ENCODE measurements around the gene PNKP. TPM values are rescaled to one million over a fixed set of nuclear protein-coding genes. Genes with fewer than 3 reads are reported as not detected.
A peak's percentile ranks its signal among the peaks of the same experiment; 100 is the strongest.

PNKP gene
- polyA plus RNA-seq, 1 donor from 2014 or later, result 43.1 TPM

GRCh38 chr19:49889687-49890348 lies 22.4 kb upstream of the PNKP start:
- no peaks in the 10 kb centered on the region for H3F3A ChIP-seq (ENCODE audit: insufficient read depth, low read length, poor library complexity, severe bottlenecking)
- no peak overlapping the region for H3K27ac ChIP-seq (ENCODE audit: low read length)
- H3K27me3 ChIP-seq (ENCODE audit: insufficient read depth, low read depth, low read length), result peaks cover 8% of the 10 kb centered on the region
- H3K36me3 ChIP-seq (ENCODE audit: insufficient read depth, low read length), result no peaks in the 10 kb centered on the region
- peak overlapping the region; percentile 56 for H3K4me3 ChIP-seq (ENCODE audit: low read length)
- H3K9me3 ChIP-seq (ENCODE audit: low read length), result no peaks in the 10 kb centered on the region
- no peaks in the 10 kb centered on the region for H3K9me2 ChIP-seq (ENCODE audit: insufficient read depth, low read length)
- H4K20me1 ChIP-seq (ENCODE audit: insufficient read depth), result no peaks in the 10 kb centered on the region
- H3K4me2 ChIP-seq (ENCODE audit: low read length), result no peak overlapping the region
- TF ChIP-seq, protein P1, sequence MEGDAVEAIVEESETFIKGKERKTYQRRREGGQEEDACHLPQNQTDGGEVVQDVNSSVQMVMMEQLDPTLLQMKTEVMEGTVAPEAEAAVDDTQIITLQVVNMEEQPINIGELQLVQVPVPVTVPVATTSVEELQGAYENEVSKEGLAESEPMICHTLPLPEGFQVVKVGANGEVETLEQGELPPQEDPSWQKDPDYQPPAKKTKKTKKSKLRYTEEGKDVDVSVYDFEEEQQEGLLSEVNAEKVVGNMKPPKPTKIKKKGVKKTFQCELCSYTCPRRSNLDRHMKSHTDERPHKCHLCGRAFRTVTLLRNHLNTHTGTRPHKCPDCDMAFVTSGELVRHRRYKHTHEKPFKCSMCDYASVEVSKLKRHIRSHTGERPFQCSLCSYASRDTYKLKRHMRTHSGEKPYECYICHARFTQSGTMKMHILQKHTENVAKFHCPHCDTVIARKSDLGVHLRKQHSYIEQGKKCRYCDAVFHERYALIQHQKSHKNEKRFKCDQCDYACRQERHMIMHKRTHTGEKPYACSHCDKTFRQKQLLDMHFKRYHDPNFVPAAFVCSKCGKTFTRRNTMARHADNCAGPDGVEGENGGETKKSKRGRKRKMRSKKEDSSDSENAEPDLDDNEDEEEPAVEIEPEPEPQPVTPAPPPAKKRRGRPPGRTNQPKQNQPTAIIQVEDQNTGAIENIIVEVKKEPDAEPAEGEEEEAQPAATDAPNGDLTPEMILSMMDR (IDR thresholded peaks at IDR 0.05; ENCODE audit: poor library complexity, severe bottlenecking), result peak; percentile 67
- no peak for TF ChIP-seq POLR2AphosphoS5 (IDR thresholded peaks at IDR 0.05)
- TF ChIP-seq MXI1 (conservative IDR thresholded peaks at IDR 0.05; ENCODE audit: poor library complexity, severe bottlenecking), result peak; percentile 18
- peak; percentile 36 for TF ChIP-seq SMC3 (conservative IDR thresholded peaks at IDR 0.05; ENCODE audit: poor library complexity)
- no peak overlapping the region for H2AFZ ChIP-seq (ENCODE audit: low read depth, low read length)
- no peak overlapping the region for H3K9ac ChIP-seq (ENCODE audit: low read length)
- no peaks in the 10 kb centered on the region for H3K79me2 ChIP-seq (replicated peaks; ENCODE audit: insufficient read depth, low read length)

DNA sequence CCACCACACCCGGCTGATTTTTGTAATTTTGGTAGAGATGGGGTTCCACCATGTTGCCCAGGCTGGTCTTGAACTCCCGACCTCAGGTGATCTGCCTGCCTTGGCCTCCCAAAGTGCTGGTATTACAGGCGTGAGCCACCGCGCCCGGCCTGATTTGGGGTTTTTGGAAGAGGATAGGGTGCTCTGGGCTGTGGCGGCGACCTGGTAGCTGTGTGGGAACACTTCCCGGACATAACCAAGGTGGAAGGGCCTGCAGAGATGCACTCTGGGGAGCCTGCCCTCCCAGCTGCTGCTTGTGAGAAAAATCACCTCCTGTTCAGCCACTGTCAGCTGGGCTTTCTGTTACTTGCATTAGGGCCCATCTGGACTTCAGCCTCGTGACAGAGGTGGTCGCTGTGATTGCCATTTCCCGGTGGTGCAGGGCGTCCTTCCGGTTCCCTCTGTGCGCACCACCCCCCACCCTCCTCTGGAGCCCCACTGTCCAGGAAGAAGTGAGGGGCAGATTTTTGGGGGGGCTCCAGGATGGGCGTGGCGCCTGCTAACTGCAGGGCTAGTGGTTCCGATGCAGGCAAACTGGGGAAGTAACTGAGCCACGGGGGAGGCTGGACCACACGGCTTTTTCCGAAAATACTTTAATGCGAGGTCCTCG lies 21.8 kb upstream of the PNKP start:
- TF ChIP-seq EP300 (conservative IDR thresholded peaks at IDR 0.05; ENCODE audit: poor library complexity, severe bottlenecking) (no peak), TAF1 (IDR thresholded peaks at IDR 0.05; ENCODE audit: low read depth) (no peak), MXI1 (conservative IDR thresholded peaks at IDR 0.05; ENCODE audit: poor library complexity, severe bottlenecking) (no peak), RAD21 (conservative IDR thresholded peaks at IDR 0.05) (no peak), POLR2AphosphoS5 (IDR thresholded peaks at IDR 0.05) (no peak), EZH2 (IDR thresholded peaks at IDR 0.05; ENCODE audit: borderline replicate concordance, insufficient read depth, low read length, poor library complexity, severe bottlenecking) (no peak), REST (IDR thresholded peaks at IDR 0.05; ENCODE audit: borderline replicate concordance) (no peak), SMC3 (conservative IDR thresholded peaks at IDR 0.05; ENCODE audit: poor library complexity) (no peak)
- TF ChIP-seq, protein P1 (IDR thresholded peaks at IDR 0.05; ENCODE audit: poor library complexity, severe bottlenecking), result no peak
- Histone ChIP-seq H3K4me2 (ENCODE audit: low read length) (no peak overlapping the region), H3K36me3 (ENCODE audit: insufficient read depth, low read length) (no peaks in the 10 kb centered on the region), H3K9me3 (ENCODE audit: low read length) (no peaks in the 10 kb centered on the region), H3K9me2 (ENCODE audit: insufficient read depth, low read length) (no peaks in the 10 kb centered on the region), H3K27ac (ENCODE audit: low read length) (no peak overlapping the region), H3K27me3 (ENCODE audit: insufficient read depth, low read depth, low read length) (peaks cover 8% of the 10 kb centered on the region), H3F3A (ENCODE audit: insufficient read depth, low read length, poor library complexity, severe bottlenecking) (no peaks in the 10 kb centered on the region), H3K4me3 (ENCODE audit: low read length) (no peak overlapping the region), H2AFZ (ENCODE audit: low read depth, low read length) (no peak overlapping the region), H3K79me2 (replicated peaks; ENCODE audit: insufficient read depth, low read length) (no peaks in the 10 kb centered on the region), H4K20me1 (ENCODE audit: insufficient read depth) (no peaks in the 10 kb centered on the region), H3K9ac (ENCODE audit: low read length) (no peak overlapping the region)

All from neural cell (in vitro differentiated cells).